ENCODE results near the gene UBE2A.

Gene UBE2A

GRCh38 chrX:119624417-119624816, 50.1 kb downstream of the UBE2A start:
- H3K27ac ChIP-seq, result no peak overlapping the region
- no peak for TF ChIP-seq CTCF (conservative IDR thresholded peaks at IDR 0.05; ENCODE audit: low read depth)
- POLR2A ChIA-PET (ENCODE audit: low non-redundant PET), result no interaction called here
- CTCF ChIA-PET, result no interaction called here
- DNase-seq (ENCODE audit: low spot score), result no peak

- ChIA-PET POLR2A (ENCODE audit: low non-redundant PET) (interaction anchor here (0.7 kb wide), 1 partner anchor 853 kb away, joined by 7 read pairs; no protein-coding TSS in a partner anchor), CTCF (no interaction called here)
Observed at GRCh38 chrX:119624951-119625668, 50.7 kb downstream of the UBE2A start.

GRCh38 chrX:119625843-119626242, 51.5 kb downstream of the UBE2A start:
- DNase-seq (ENCODE audit: low spot score), result no peak
- no peak for TF ChIP-seq CTCF (conservative IDR thresholded peaks at IDR 0.05; ENCODE audit: low read depth)
- CTCF ChIA-PET, result no interaction called here
- POLR2A ChIA-PET (ENCODE audit: low non-redundant PET), result no interaction called here
- no peak overlapping the region for H3K27ac ChIP-seq

More at GRCh38 chrX:119624951-119625668, 50.7 kb downstream of the UBE2A start:
- DNase-seq (ENCODE audit: low spot score), result no peak
- no peak for TF ChIP-seq CTCF (conservative IDR thresholded peaks at IDR 0.05; ENCODE audit: low read depth)
- no peak overlapping the region for H3K27ac ChIP-seq
